Stimulated activated CD4-positive, alpha-beta T cell treated with anti-CD3 and anti-CD28 coated beads, Interleukin-4, amount 100 ng/mL, for 48 hours (primary cell): ENCODE results near the gene PLXDC2.
"Not testable (repeated sequence)": the region's sequence is repeated elsewhere in the genome, so short reads cannot be mapped to it uniquely, and the experiment has no call there.

Experiments
- DNase-seq, 2 donors: peaks; one replicate each; pipeline ENCODE4 v3.0.0-alpha.2; 2020; ENCODE audit warnings: low read depth in 2 of 2

The PLXDC2 gene

GRCh38 chr10:19816411-19817230 lies at the start of gene PLXDC2:
PLXDC2 (plus strand) TSS chr10:19816432.
- DNase-seq = peak in 1 of 2 donors; percentile 3

GRCh38 chr10:19767876-19768275 lies 48.4 kb upstream of the PLXDC2 start:
- DNase-seq = no peak

- not testable (repeated sequence) for DNase-seq
Observed at GRCh38 chr10:19769826-19770225, 46.4 kb upstream of the PLXDC2 start.

- no peak for DNase-seq
Observed at GRCh38 chr10:19772972-19773371, 43.3 kb upstream of the PLXDC2 start.

GRCh38 chr10:19775296-19775695 lies 40.9 kb upstream of the PLXDC2 start:
- no peak for DNase-seq

GRCh38 chr10:19777806-19778205 lies 38.4 kb upstream of the PLXDC2 start:
- no peak for DNase-seq

- DNase-seq = no peak
Observed at GRCh38 chr10:19778996-19779395, 37.2 kb upstream of the PLXDC2 start.

GRCh38 chr10:19782430-19783089 lies 33.7 kb upstream of the PLXDC2 start:
- no peak for DNase-seq

GRCh38 chr10:19783721-19784120 lies 32.5 kb upstream of the PLXDC2 start:
- DNase-seq = no peak

GRCh38 chr10:19785366-19785765 lies 30.9 kb upstream of the PLXDC2 start:
- no peak for DNase-seq

- DNase-seq = peak in 1 of 2 donors; percentile 2
Observed at GRCh38 chr10:19788075-19788686, 28.1 kb upstream of the PLXDC2 start.

GRCh38 chr10:19788902-19789301 lies 27.3 kb upstream of the PLXDC2 start:
- DNase-seq = no peak

- DNase-seq = no peak
Observed at GRCh38 chr10:19789607-19790006, 26.6 kb upstream of the PLXDC2 start.

- DNase-seq = no peak
Observed at GRCh38 chr10:19791032-19791431, 25.2 kb upstream of the PLXDC2 start.

- no peak for DNase-seq
Observed at GRCh38 chr10:19795684-19796083, 20.5 kb upstream of the PLXDC2 start.

- DNase-seq = no peak
Observed at GRCh38 chr10:19800161-19800560, 16.1 kb upstream of the PLXDC2 start.

- DNase-seq = no peak
Observed at GRCh38 chr10:19801369-19801768, 14.9 kb upstream of the PLXDC2 start.

GRCh38 chr10:19803676-19804075 lies 12.6 kb upstream of the PLXDC2 start:
- no peak for DNase-seq

GRCh38 chr10:19809481-19809880 lies 6.8 kb upstream of the PLXDC2 start:
- DNase-seq = no peak

- DNase-seq = no peak
Observed at GRCh38 chr10:19811540-19811939, 4.7 kb upstream of the PLXDC2 start.

- no peak for DNase-seq
Observed at GRCh38 chr10:19812976-19813375, 3.3 kb upstream of the PLXDC2 start.

- no peak for DNase-seq
Observed at GRCh38 chr10:19815036-19815730, 1.0 kb upstream of the PLXDC2 start.
